GM12878 (cell line): Measurements from ENCODE around the gene CHST2. TPM values are rescaled to one million over a fixed set of nuclear protein-coding genes. Genes with fewer than 3 reads are reported as not detected.

ENCODE experiments used
- ATF7 ChIP-seq: fragments of 450-650 bp; IDR thresholded peaks from 2 replicates; pipeline ENCODE4 v1.6.1; 2016; ENCODE audit warnings: low read depth, mild to moderate bottlenecking
- CEBPZ ChIP-seq: fragments of 150-350 bp; IDR thresholded peaks from 2 replicates; pipeline ENCODE4 v1.6.1; 2016; ENCODE audit warnings: low read depth, low read length
- CREM ChIP-seq: IDR thresholded peaks from 2 replicates; pipeline ENCODE4 v1.6.1; 2014; ENCODE audit warnings: antibody characterized with exemption, low read depth
- DPF2 ChIP-seq: fragments of 450-650 bp; IDR thresholded peaks from 2 replicates; pipeline ENCODE4 v1.6.1; 2017; ENCODE audit warnings: mild to moderate bottlenecking
- ESRRA ChIP-seq: IDR thresholded peaks from 2 replicates; pipeline ENCODE4 v1.6.1; 2012; ENCODE audit warnings: mild to moderate bottlenecking, low read length, improper control_type of control experiment
- EZH2 ChIP-seq: IDR thresholded peaks from 2 replicates; pipeline ENCODE4 v1.6.1; 2012; ENCODE audit warnings: low read depth, mild to moderate bottlenecking, control low read depth, inconsistent platforms, low read length, borderline replicate concordance; ENCODE audit not compliant: control insufficient read depth
- FOXM1 ChIP-seq: IDR thresholded peaks from 2 replicates; pipeline ENCODE4 v1.6.1; 2012; ENCODE audit warnings: low read depth, mild to moderate bottlenecking, inconsistent platforms, low read length, moderate library complexity
- GABPA ChIP-seq: IDR thresholded peaks from 2 replicates; pipeline ENCODE4 v1.6.1; 2014; ENCODE audit warnings: antibody characterized with exemption, low read depth, mild to moderate bottlenecking, inconsistent platforms
- HCFC1 ChIP-seq: fragments of 150-350 bp; IDR thresholded peaks from 2 replicates; pipeline ENCODE4 v1.6.1; 2014; ENCODE audit warnings: low read length
- IKZF1 ChIP-seq: fragments of 450-650 bp; conservative IDR thresholded peaks from 2 replicates; pipeline ENCODE4 v1.6.1; 2017; ENCODE audit warnings: antibody characterized with exemption, mild to moderate bottlenecking
- NR2C1 ChIP-seq: fragments of 450-650 bp; IDR thresholded peaks from 2 replicates; pipeline ENCODE4 v1.6.1; 2017; ENCODE audit warnings: antibody characterized with exemption, mild to moderate bottlenecking, moderate library complexity
- NR2F1 ChIP-seq: fragments of 450-650 bp; conservative IDR thresholded peaks from 2 replicates; pipeline ENCODE4 v1.6.1; 2017; ENCODE audit warnings: mild to moderate bottlenecking
- PML ChIP-seq: IDR thresholded peaks from 2 replicates; pipeline ENCODE4 v1.6.1; 2012; ENCODE audit warnings: low read length, inconsistent platforms
- RUNX3 ChIP-seq: IDR thresholded peaks from 2 replicates; pipeline ENCODE4 v1.6.1; 2012; ENCODE audit warnings: low read length, inconsistent platforms
- SMAD1 ChIP-seq: fragments of 450-650 bp; IDR thresholded peaks from 2 replicates; pipeline ENCODE4 v1.6.1; 2018; ENCODE audit warnings: mild to moderate bottlenecking, low read depth; ENCODE audit not compliant: partially characterized antibody
- STAT3 ChIP-seq: IDR thresholded peaks from 2 replicates; pipeline ENCODE4 v1.6.1; 2011; ENCODE audit warnings: low read depth, low read length, improper control_type of control experiment
- WRNIP1 ChIP-seq: IDR thresholded peaks from 2 replicates; pipeline ENCODE4 v1.6.1; 2011; ENCODE audit warnings: low read depth, low read length, improper control_type of control experiment, borderline replicate concordance
- ZBTB4 ChIP-seq: fragments of 450-650 bp; formaldehyde crosslinking; IDR thresholded peaks from 2 replicates; pipeline ENCODE4 v1.4.0; 2022; ENCODE audit warnings: mild to moderate bottlenecking, moderate library complexity
- ZBTB40 ChIP-seq: fragments of 450-650 bp; IDR thresholded peaks from 2 replicates; pipeline ENCODE4 v1.6.1; 2016; ENCODE audit warnings: mild to moderate bottlenecking, moderate library complexity, borderline replicate concordance
- polyA plus RNA-seq, 11 experiments: library from polyadenylated mRNA; depleted of rRNA in 4 of 11; unstranded in 6 of 11; stranded (reverse) in 5 of 11; fragments of >200 nt; fragmentation: Nextera tagmentation in 4 of 11; fragmentation: Illumina TruSeq in 1 of 11; extraction: Ambion mirVana in 4 of 11; extraction: Trizol in 1 of 11; gene quantifications; 1 replicate in 1 of 11; 2 replicates in 10 of 11; pipeline versions ENCODE4 v1.2.1 to v1.2.3, GENCODE V29; 2011 to 2016; ENCODE audit warnings: inconsistent platforms in 2 of 11, missing spikeins in 2 of 11, low read depth in 1 of 11
- total RNA-seq, 4 experiments: library from RNA; depleted of rRNA in 3 of 4; stranded (reverse); fragments of >200 nt in 3 of 4; fragmentation: Illumina TruSeq in 1 of 4; extraction: Trizol in 1 of 4; gene quantifications; 2 replicates each; pipeline versions ENCODE4 v1.2.1 to v1.2.3, GENCODE V29; 2013 to 2021

CHST2 gene
- total and polyA plus RNA-seq, 10 of the 15 experiments (the other 5 are each of a cell fraction or from before 2014, with no cell fraction given): 1.6 to 37.2 (median 8.8) TPM

GRCh38 chr3:143158014-143158988 is 38.7 kb downstream of the CHST2 start (continued):
- TF ChIP-seq ZBTB4 (CRISPR knock-in tag) (no peak), GABPA (no peak), ATF7 (peak; percentile 40; the same call in 1 of the 2 replicates), NR2F1 (no peak; the same call in 1 of the 2 replicates), RUNX3 (peak; percentile 87), PML (peak; percentile 24; the same call in 1 of the 2 replicates), EZH2 (no peak), SMAD1 (no peak), ZBTB40 (no peak), DPF2 (peak; percentile 49), ESRRA (no peak), STAT3 (0 out of 2 replicates have a peak, but pooled peaks have one; percentile 16), WRNIP1 (0 out of 2 replicates have a peak, but pooled peaks have one; percentile 58), CEBPZ (no peak), HCFC1 (no peak), IKZF1 (peak; percentile 79), NR2C1 (no peak), CREM (peak; percentile 54; the same call in 1 of the 2 replicates), FOXM1 (peak; percentile 46)
